Lung (tissue), 12 donors: ENCODE measurements around the gene FILIP1. TPM values are rescaled to one million over a fixed set of nuclear protein-coding genes. Genes with fewer than 3 reads are reported as not detected.

ENCODE experiments used
- ATAC-seq: fragments of 200-7000 bp; cut with Tn5 transposase; one replicate; pipeline ENCODE4 v1.9.1; 2020; ENCODE audit warnings: moderate number of reproducible peaks; ENCODE audit not compliant: insufficient read depth, low FRiP score
- DNase-seq, 3 donors: peaks; one replicate each; pipeline ENCODE4 v3.0.0-alpha.2; 2013 to 2017
- H3K27ac ChIP-seq, 2 donors: one replicate each; pipeline ENCODE4 v1.5.1; 2013; ENCODE audit warnings: mild to moderate bottlenecking in 2 of 2, moderate library complexity in 2 of 2, control low read depth in 1 of 2, inconsistent platforms in 1 of 2, low read depth in 1 of 2, low read length in 1 of 2
- H3K27me3 ChIP-seq, 3 donors: one replicate each; pipeline ENCODE4 v1.5.1; 2013; ENCODE audit warnings: low read length in 2 of 3; ENCODE audit not compliant: control insufficient read depth in 3 of 3, insufficient read depth in 3 of 3
- H3K36me3 ChIP-seq, 4 donors: one replicate each; pipeline ENCODE4 v1.5.1; 2013; ENCODE audit warnings: low read length in 4 of 4, mild to moderate bottlenecking in 1 of 4, moderate library complexity in 1 of 4; ENCODE audit not compliant: control insufficient read depth in 4 of 4, insufficient read depth in 4 of 4
- H3K4me1 ChIP-seq, 5 donors: one replicate each; pipeline ENCODE4 v1.5.1; 2013; ENCODE audit warnings: low read length in 5 of 5, mild to moderate bottlenecking in 2 of 5, moderate library complexity in 1 of 5; ENCODE audit not compliant: control insufficient read depth in 5 of 5, insufficient read depth in 5 of 5
- H3K4me3 ChIP-seq: one replicate; pipeline ENCODE4 v1.5.1; 2013; ENCODE audit warnings: mild to moderate bottlenecking, control low read depth, moderate library complexity
- H3K9ac ChIP-seq, 2 donors: one replicate each; pipeline ENCODE4 v1.5.1; 2013; ENCODE audit warnings: low read length in 2 of 2, control low read depth in 1 of 2; ENCODE audit not compliant: insufficient read depth in 1 of 2
- H3K9me3 ChIP-seq, 4 donors: one replicate each; pipeline ENCODE4 v1.5.1; 2013; ENCODE audit warnings: low read length in 3 of 4, mild to moderate bottlenecking in 1 of 4, moderate library complexity in 1 of 4; ENCODE audit not compliant: control insufficient read depth in 4 of 4, insufficient read depth in 3 of 4
- CTCF ChIP-seq: IDR thresholded peaks from 2 replicates; pipeline ENCODE4 v1.5.1; 2012; ENCODE audit warnings: mild to moderate bottlenecking; ENCODE audit errors: control extremely low read depth, extremely low read depth
- WGBS, 2 donors: extraction: QIAGEN DNeasy Blood & Tissue Kit; methylation state at CpG; one replicate each; pipeline ENCODE4 v1.1.7; 2013; 5-methylcytosine and 5-hydroxymethylcytosine counted together
- polyA plus RNA-seq, 2 donors: library from polyadenylated mRNA; stranded (reverse); fragments of 200-250 nt; gene quantifications; one replicate each; pipeline ENCODE4 v1.2.1, GENCODE V29; 2013
- total RNA-seq, 2 donors: library from RNA; depleted of rRNA in 1 of 2; stranded (reverse); fragments of >200 nt in 1 of 2; gene quantifications; one replicate each; pipeline ENCODE4 v1.2.1, GENCODE V29; 2014 to 2021
- donor health status: control.
- donor health status: control.
- donor health status: Bipolar disorder and iron deficiency.
- donor health status: healthy.
- donor health status: DM: yes; HTN: yes; CAD: no.

FILIP1 gene
- total and polyA plus RNA-seq, 4 donors, result 5.6 to 24.1 (median 11.1) TPM

- Histone ChIP-seq H3K4me3 (no peak overlapping the region), H3K9me3 (no peaks in the 10 kb centered on the region), H3K27ac (peak overlapping the region in 1 of 2 donors; percentile 52), H3K27me3 (no peaks in the 10 kb centered on the region), H3K4me1 (peaks cover 0 to 20% (median 7%) of the 10 kb centered on the region in 5 donors), H3K9ac (no peak overlapping the region), H3K36me3 (peaks cover 0 to 10% (median 0%) of the 10 kb centered on the region in 4 donors)
- no peak for DNase-seq
- 74 to 82% methylated on average over 5 of the region's 5 CpGs for whole genome bisulfite sequencing, 2 donors
- TF ChIP-seq CTCF, result no peak
- no peak for ATAC-seq
Measured at GRCh38 chr6:75272145-75272840, 221.3 kb downstream of the FILIP1 start.

GRCh38 chr6:75268988-75269354, 224.6 kb downstream of the FILIP1 start:
- Histone ChIP-seq H3K27ac (no peak overlapping the region), H3K9ac (no peak overlapping the region), H3K4me1 (peaks cover 0 to 10% (median 4%) of the 10 kb centered on the region in 5 donors), H3K9me3 (no peaks in the 10 kb centered on the region), H3K27me3 (no peaks in the 10 kb centered on the region), H3K4me3 (no peak overlapping the region), H3K36me3 (peaks cover 0 to 10% (median 2%) of the 10 kb centered on the region in 4 donors)
- ATAC-seq, result no peak
- DNase-seq, result no peak
- 92 to 95% methylated on average over 4 of the region's 4 CpGs for WGBS, 2 donors
- TF ChIP-seq CTCF, result no peak

- Histone ChIP-seq H3K27ac (no peak overlapping the region), H3K27me3 (no peaks in the 10 kb centered on the region), H3K4me1 (peaks cover 0 to 10% (median 4%) of the 10 kb centered on the region in 5 donors), H3K9me3 (no peaks in the 10 kb centered on the region), H3K9ac (no peak overlapping the region), H3K36me3 (peaks cover 0 to 16% (median 3%) of the 10 kb centered on the region in 4 donors), H3K4me3 (no peak overlapping the region)
- ATAC-seq (peak; percentile 7), DNase-seq (no peak)
- 73 to 81% methylated on average over 5 of the region's 5 CpGs for WGBS, 2 donors
- TF ChIP-seq CTCF, result no peak
Measured at GRCh38 chr6:75268121-75268987, 225.2 kb downstream of the FILIP1 start.
